Central memory CD8-positive, alpha-beta T cell (primary cell): ENCODE measurements around the gene RYR2.
A peak's percentile ranks its signal among the peaks of the same experiment; 100 is the strongest.

ENCODE experiments used
- ATAC-seq: fragments of 150-1000 bp; cut with Tn5 transposase; replicated peaks from 2 replicates; pipeline ENCODE4 v1.10.0; 2022; ENCODE audit warnings: mild to moderate bottlenecking, moderate FRiP score, moderate number of reproducible peaks; ENCODE audit not compliant: poor library complexity, severe bottlenecking; ENCODE audit errors: extremely low read depth
- DNase-seq, 2 donors: peaks; one replicate each; pipeline ENCODE4 v3.0.0; 2021; ENCODE audit warnings: low spot score in 2 of 2
- H3K27ac Mint-ChIP-seq: one replicate; pipeline ENCODE4 v1.8.0; 2022; ENCODE audit warnings: low read depth, mild to moderate bottlenecking, moderate library complexity, mixed read lengths
- H3K27me3 Mint-ChIP-seq: one replicate; pipeline ENCODE4 v1.8.0; 2022; ENCODE audit warnings: mixed read lengths
- H3K36me3 Mint-ChIP-seq: one replicate; pipeline ENCODE4 v1.8.0; 2022; ENCODE audit warnings: mild to moderate bottlenecking, moderate library complexity, mixed read lengths; ENCODE audit not compliant: insufficient read depth
- H3K4me1 Mint-ChIP-seq: one replicate; pipeline ENCODE4 v1.8.0; 2022; ENCODE audit warnings: mixed read lengths
- H3K4me3 Mint-ChIP-seq: one replicate; pipeline ENCODE4 v1.8.0; 2022; ENCODE audit warnings: mild to moderate bottlenecking, moderate library complexity, mixed read lengths
- H3K9me3 Mint-ChIP-seq: one replicate; pipeline ENCODE4 v1.8.0; 2022; ENCODE audit warnings: mixed read lengths

RYR2 gene

DNA sequence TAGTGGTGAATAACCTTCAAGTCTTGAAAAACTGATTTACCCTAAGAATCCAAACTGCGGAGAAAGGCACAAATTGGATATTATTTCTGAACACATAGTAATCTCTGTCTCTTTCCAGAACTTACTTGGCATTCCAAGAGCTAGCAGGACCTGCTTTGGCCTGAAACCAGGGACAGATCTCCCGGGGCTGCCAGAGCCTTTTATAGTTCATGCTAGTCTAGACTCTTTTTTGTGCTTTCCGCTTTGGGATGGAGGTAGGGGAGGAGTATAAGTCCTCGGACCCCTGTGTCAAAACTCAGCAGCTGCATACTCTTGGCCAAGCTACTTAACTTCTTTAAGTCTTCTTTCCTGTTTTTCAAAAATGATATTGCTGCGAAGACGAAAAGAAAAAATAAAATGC lies 3.8 kb upstream of the RYR2 start:
- Mint-ChIP-seq H3K4me1 (peaks cover 6% of the 10 kb centered on the region), H3K27me3 (peaks cover 21% of the 10 kb centered on the region), H3K4me3 (no peak overlapping the region), H3K27ac (no peak overlapping the region), H3K9me3 (no peaks in the 10 kb centered on the region), H3K36me3 (no peaks in the 10 kb centered on the region)
- ATAC-seq: no peak
- no peak for DNase-seq

DNA sequence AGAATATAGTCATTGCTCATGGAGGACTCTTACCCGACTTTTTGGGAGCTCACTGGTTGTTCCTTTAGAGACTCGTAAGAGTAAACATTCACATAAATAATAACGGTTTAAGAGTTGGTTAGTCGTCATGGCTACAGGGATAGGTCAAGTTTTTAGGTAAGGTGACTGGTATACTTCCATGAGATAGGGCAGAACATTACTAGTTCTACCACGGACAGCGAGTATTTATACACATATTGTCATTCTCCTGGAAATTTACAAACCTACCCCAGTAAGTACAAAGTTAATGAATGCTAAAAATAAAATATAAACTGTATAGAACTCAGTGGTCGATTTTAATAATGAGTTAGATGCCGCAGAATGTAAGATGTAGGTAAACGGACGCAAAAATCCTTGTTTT lies 1.2 kb upstream of the RYR2 start:
- H3K4me3 Mint-ChIP-seq: no peak overlapping the region
- no peaks in the 10 kb centered on the region for H3K9me3 Mint-ChIP-seq
- no peak overlapping the region for H3K27ac Mint-ChIP-seq
- H3K36me3 Mint-ChIP-seq: no peaks in the 10 kb centered on the region
- peaks cover 11% of the 10 kb centered on the region for H3K4me1 Mint-ChIP-seq
- DNase-seq: no peak
- peaks cover 19% of the 10 kb centered on the region for H3K27me3 Mint-ChIP-seq
- ATAC-seq: no peak

DNA sequence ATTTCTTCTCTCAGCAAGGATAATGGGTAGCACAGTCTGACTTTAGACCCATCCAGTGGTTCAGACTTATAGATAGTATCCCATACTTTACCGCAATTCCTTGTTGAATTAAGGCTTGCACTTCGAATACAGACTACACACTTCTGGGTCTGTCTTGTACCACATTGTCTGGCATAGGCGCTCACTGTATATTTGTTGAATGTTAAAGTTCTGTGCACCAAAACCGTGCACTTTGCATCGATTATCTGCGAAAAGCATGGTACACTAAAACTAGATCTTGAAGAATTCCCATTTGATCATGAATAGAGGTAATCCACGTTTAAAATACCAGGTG lies 556 bp upstream of the RYR2 start:
- ATAC-seq: no peak
- no peaks in the 10 kb centered on the region for H3K9me3 Mint-ChIP-seq
- no peak for DNase-seq
- H3K4me3 Mint-ChIP-seq: peak overlapping the region; percentile 19
- H3K27ac Mint-ChIP-seq: no peak overlapping the region
- H3K36me3 Mint-ChIP-seq: no peaks in the 10 kb centered on the region
- peaks cover 11% of the 10 kb centered on the region for H3K4me1 Mint-ChIP-seq
- peaks cover 19% of the 10 kb centered on the region for H3K27me3 Mint-ChIP-seq

DNA sequence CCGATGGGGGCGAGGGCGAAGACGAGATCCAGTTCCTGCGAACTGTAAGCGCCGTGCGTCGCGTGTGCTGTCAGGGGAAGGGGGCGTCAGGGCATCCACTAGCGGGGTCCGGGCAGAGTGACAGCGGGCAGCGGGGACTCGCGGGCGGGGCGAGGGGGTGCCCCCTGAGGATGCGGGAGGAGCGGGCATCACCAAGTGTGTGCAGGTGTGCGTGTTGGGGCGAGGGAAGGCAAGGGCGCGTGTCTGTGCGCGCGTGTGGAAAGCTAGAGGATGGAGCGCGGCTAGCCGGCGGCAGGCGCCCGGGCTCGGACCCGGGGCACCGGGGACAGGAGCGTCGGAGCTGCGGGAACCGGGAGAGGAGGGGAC lies 525 bp downstream of the RYR2 start:
- no peak overlapping the region for H3K4me3 Mint-ChIP-seq
- no peak for ATAC-seq
- H3K27ac Mint-ChIP-seq: no peak overlapping the region

DNA sequence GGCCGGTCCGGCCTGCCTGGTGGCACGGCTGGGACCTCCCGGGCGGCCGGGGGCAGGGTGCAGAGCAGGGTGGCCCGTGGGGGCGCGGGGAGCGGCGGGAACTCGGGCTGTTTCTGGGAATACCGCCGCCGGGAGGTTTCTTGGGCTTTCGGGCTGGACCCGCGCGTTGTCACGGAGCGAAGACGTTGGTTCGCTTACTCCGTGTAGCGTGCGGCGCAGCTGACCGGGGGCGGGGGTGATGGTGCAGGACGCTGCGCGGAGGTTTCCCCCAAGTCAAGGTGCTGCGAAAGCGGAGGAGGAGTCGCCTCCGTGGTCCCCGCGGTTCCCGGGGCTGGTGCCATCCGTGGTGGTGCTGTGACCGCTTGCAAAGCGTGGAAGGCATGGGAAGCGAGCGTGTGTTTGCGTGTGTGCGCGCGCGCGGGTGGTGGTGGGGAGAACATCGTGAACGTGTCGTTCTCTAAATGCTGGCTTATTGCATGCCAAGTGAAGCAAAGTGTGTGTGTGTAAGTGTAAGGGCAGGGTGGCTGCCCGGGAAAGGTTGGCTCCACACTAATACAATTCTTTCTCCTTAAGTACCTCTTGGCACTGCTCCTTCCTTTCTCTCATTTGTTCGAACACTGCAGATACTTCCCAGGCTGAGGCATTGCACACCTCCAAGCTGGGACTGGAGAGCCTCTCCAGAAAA lies 1.1 kb downstream of the RYR2 start:
- Mint-ChIP-seq H3K36me3 (no peaks in the 10 kb centered on the region), H3K9me3 (no peaks in the 10 kb centered on the region), H3K27ac (no peak overlapping the region), H3K4me1 (peaks cover 11% of the 10 kb centered on the region), H3K4me3 (peak overlapping the region; percentile 33), H3K27me3 (peaks cover 19% of the 10 kb centered on the region)
- no peak for DNase-seq
- no peak for ATAC-seq

More for the DNA sequence above, 525 bp downstream of the RYR2 start:
- Mint-ChIP-seq H3K9me3 (no peaks in the 10 kb centered on the region), H3K4me1 (peaks cover 11% of the 10 kb centered on the region), H3K36me3 (no peaks in the 10 kb centered on the region), H3K27me3 (peaks cover 19% of the 10 kb centered on the region)
- no peak for DNase-seq

DNA sequence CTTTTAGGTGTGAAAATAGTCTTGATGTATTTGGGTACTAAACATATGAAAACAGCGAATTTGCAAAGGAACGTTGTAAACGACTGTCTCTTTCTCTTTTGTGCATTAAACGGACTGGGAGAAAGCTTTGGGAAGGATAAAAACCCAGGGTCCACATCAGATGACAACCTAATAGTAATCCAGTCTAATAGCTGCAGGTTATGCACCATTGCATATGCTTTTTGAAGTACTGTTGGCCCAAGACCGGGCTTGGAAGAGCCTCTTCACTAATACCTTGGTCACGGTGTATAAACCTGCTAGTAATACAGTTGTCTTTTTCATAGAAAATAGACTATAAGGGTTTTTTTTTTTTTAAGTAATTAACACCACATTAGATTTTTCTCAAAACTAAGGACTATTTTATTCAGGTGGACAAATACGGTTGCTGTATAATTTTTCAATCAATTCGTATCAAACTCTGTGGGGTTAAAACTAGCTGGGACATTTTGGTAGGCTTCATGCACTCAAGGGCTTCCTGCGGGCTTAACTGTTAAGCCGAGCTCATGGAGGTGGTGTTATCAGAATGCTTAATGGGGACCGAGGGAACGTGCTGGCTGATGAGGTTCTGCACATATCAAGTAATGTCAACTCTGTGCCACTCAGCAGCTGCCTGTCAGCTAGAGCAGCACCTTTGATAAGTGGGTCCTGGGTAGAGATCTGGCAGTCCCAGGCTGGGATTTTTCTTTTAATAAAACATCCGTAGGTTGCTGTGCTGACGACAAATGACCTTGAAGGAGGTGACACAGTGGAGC lies 2.1 kb downstream of the RYR2 start:
- DNase-seq (no peak), ATAC-seq (no peak)
- peaks cover 19% of the 10 kb centered on the region for H3K27me3 Mint-ChIP-seq
- H3K27ac Mint-ChIP-seq: no peak overlapping the region
- peak overlapping the region; percentile 33 for H3K4me3 Mint-ChIP-seq
- no peaks in the 10 kb centered on the region for H3K36me3 Mint-ChIP-seq
- H3K4me1 Mint-ChIP-seq: peaks cover 11% of the 10 kb centered on the region
- no peaks in the 10 kb centered on the region for H3K9me3 Mint-ChIP-seq

DNA sequence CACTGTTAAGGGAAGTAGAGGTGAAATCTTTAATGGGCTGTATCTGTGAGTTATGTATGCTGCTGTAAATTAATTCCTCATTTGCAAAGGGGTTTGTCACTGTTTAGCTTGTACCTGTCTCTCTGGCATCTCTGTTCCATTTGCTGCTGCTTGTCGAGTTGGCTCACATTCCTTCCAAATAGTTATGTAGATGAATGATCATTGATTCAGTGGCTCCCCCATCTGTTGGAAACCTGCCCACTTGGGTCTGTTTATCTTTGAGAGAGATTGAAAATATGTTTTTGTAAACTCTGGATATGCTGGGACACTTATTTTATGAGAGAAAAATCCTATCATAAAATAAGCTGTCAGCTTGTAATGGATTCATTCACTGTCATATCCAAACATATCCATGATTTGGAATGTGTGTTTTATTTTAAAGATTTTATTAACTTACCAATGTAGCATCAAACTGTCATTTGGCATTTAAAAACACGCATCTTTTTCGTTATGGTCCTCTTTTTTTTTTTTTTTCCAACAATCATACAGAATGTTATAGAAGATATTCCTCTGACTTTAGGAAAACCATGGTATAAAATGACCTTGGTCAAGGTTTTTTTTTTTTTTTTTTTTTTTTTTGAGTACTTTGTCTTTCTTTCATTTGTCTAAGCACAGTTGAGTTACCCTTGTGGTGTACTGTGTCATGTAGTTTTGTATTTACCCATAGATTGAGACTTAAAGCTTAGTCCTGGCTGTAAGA lies 3.5 kb downstream of the RYR2 start:
- ATAC-seq: no peak
- Mint-ChIP-seq H3K27me3 (peaks cover 15% of the 10 kb centered on the region), H3K27ac (no peak overlapping the region), H3K4me1 (peaks cover 11% of the 10 kb centered on the region), H3K36me3 (no peaks in the 10 kb centered on the region), H3K4me3 (no peak overlapping the region), H3K9me3 (no peaks in the 10 kb centered on the region)
- DNase-seq: no peak

DNA sequence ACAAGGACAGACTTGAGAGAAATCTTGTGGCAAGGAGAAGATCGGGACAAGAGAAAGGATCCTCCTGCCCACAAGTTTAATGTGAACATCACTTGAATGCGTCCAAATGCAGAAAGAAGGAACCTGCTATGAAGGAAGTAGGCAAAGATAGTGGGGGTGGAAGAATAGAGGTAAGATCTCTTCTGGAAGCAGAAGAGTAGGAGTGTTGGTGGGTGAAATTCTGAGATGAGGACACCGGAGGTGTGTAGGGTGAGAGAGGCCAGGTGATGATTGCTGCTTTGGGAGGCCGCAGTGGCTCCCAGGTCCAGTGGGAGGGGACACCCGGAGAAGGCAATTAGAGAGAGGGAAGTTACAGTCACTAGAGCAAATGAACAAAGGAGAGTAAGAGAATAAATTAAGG lies 6.8 kb downstream of the RYR2 start:
- DNase-seq (no peak), ATAC-seq (no peak)
- H3K27me3 Mint-ChIP-seq: peaks cover 21% of the 10 kb centered on the region
- no peaks in the 10 kb centered on the region for H3K9me3 Mint-ChIP-seq
- no peaks in the 10 kb centered on the region for H3K36me3 Mint-ChIP-seq
- no peak overlapping the region for H3K27ac Mint-ChIP-seq
- H3K4me1 Mint-ChIP-seq: no peaks in the 10 kb centered on the region
- no peak overlapping the region for H3K4me3 Mint-ChIP-seq

DNA sequence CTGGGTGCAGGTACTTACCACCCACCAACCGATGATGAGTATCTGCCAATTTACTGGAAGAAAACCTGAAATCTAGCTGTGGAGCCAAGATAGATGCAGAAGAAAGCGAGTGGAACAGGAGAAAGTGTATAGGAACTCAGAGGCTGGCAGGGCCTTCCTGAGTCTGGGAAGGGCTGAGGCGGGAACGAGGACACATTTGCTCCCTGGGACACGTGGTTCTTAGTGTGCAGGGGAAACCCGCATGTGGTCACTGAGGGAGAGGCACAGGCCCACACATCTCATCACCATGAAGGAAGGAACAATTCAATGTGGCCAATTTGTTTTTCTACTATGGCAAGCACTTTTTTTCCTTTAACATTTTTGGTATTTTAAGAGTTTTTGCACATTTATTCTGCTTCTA lies 8.2 kb downstream of the RYR2 start:
- ATAC-seq (no peak), DNase-seq (no peak)
- Mint-ChIP-seq H3K4me3 (no peak overlapping the region), H3K4me1 (no peaks in the 10 kb centered on the region), H3K36me3 (no peaks in the 10 kb centered on the region), H3K27me3 (peaks cover 35% of the 10 kb centered on the region), H3K9me3 (no peaks in the 10 kb centered on the region), H3K27ac (no peak overlapping the region)

DNA sequence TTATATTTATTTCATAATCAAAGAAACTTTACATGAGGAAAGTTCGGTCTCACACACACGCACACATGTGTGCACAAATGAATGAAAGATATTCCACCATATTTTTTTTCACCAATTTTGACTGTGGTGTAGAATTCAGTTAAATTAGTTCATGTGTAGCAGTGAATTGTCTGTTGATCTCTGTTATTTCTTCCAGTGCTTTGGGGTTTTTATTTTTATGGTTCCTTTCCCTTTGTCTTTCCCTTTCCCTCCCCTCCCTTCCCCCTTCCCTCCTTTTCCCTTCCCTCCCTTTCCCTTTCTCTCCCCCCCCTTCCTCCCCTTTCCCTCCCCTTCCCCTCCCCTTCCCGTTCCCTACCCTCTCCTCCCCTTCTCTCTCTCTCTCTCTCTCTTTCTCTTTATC lies 8.9 kb downstream of the RYR2 start:
- H3K4me3 Mint-ChIP-seq: no peak overlapping the region
- ATAC-seq: no peak
- H3K27me3 Mint-ChIP-seq: peaks cover 41% of the 10 kb centered on the region

DNA sequence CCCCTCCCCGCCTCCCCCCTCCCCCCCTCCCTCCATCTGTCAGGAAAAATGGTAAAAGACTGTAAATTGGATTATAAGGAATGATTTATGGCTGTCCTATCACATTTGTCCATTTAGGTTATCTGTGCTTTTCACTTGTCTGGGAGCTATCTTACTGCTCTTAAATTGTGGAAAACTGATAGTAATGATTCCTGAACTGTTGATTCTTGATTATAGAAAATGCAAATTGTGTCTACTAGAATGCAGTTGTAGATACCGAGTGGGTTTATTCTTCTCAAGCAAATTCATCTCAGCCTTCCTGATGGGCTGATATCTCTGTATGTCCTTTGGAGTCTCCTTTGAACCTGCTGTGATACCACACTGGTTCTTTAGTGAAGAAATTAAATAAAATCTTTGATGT lies 12.3 kb downstream of the RYR2 start:
- ATAC-seq: no peak
- Mint-ChIP-seq H3K4me1 (no peaks in the 10 kb centered on the region), H3K9me3 (no peaks in the 10 kb centered on the region), H3K27me3 (peaks cover 57% of the 10 kb centered on the region), H3K36me3 (no peaks in the 10 kb centered on the region), H3K4me3 (no peak overlapping the region), H3K27ac (no peak overlapping the region)
- no peak for DNase-seq

More for the DNA sequence above, 8.9 kb downstream of the RYR2 start:
- no peaks in the 10 kb centered on the region for H3K4me1 Mint-ChIP-seq
- no peak overlapping the region for H3K27ac Mint-ChIP-seq
- H3K36me3 Mint-ChIP-seq: no peaks in the 10 kb centered on the region
- no peak for DNase-seq
- no peaks in the 10 kb centered on the region for H3K9me3 Mint-ChIP-seq

DNA sequence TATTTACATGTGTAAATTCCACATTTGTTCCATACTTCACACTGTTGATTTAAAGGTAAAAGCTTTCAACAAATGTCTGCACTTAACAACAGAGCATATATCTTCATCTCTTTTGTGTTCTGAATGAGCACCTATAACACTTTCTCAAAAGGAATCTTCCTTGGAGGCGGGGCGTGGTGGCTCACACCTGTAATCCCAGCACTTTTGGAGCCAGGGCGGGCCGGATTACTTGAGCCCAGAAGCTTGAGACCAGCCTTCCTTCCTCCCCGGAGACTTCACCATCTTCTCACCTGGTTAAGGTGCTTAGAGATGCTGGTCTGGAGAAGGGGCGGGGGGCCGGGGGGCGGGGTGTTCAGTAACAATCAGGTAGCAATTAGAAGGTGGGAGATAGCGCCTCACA lies 16.5 kb downstream of the RYR2 start:
- Mint-ChIP-seq H3K4me1 (no peaks in the 10 kb centered on the region), H3K27ac (no peak overlapping the region), H3K27me3 (peaks cover 41% of the 10 kb centered on the region), H3K36me3 (no peaks in the 10 kb centered on the region), H3K9me3 (no peaks in the 10 kb centered on the region), H3K4me3 (no peak overlapping the region)
- ATAC-seq: no peak
- DNase-seq: no peak

DNA sequence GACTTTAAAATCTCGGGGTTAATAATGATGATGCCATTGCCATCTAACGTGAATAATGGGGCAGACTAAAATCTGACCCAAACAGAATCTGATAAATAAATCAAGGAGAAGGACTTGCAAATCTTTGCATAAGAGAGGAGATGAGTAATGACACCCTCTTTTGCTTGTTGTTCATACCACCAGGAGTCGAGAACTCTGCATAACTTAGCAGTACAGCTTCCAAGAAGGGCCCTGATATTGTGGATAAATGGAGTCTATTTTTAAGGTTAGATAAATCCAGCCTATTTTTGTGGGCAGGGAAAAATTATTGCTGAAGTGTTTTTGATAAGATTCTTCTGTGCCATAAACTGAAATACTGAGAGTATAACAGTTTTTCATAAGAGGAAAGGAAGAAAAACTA lies 17.3 kb downstream of the RYR2 start:
- Mint-ChIP-seq H3K27me3 (peaks cover 41% of the 10 kb centered on the region), H3K36me3 (no peaks in the 10 kb centered on the region), H3K4me3 (no peak overlapping the region), H3K27ac (no peak overlapping the region), H3K9me3 (no peaks in the 10 kb centered on the region), H3K4me1 (no peaks in the 10 kb centered on the region)
- ATAC-seq (no peak), DNase-seq (no peak)
